Psoas muscle (tissue), 8 donors: ENCODE data around the gene SORCS3. TPM values are rescaled to one million over a fixed set of nuclear protein-coding genes. Genes with fewer than 3 reads are reported as not detected.

Experiments used
- ATAC-seq, 4 donors: fragments of 200-7000 bp; cut with Tn5 transposase; one replicate each; pipeline ENCODE4 v1.9.1; 2020; ENCODE audit warnings: moderate library complexity in 3 of 4, mild to moderate bottlenecking in 2 of 4
- DNase-seq, 2 donors: peaks; one replicate each; pipeline ENCODE4 v3.0.0-alpha.2; 2020
- H3K27ac ChIP-seq: fragments of 200-600 bp; one replicate; pipeline ENCODE4 v1.8.0; 2022
- H3K27me3 ChIP-seq, 3 donors: fragments of 200-600 bp in 1 of 3; one replicate each; pipeline versions ENCODE4 v1.6.1 to v1.8.0; 2013 to 2022; ENCODE audit warnings: low read length in 2 of 3, mild to moderate bottlenecking in 2 of 3, moderate library complexity in 1 of 3; ENCODE audit not compliant: insufficient read depth in 3 of 3
- H3K36me3 ChIP-seq, 2 donors: fragments of 200-600 bp in 1 of 2; one replicate each; pipeline versions ENCODE4 v1.6.1 to v1.8.0; 2013 to 2022; ENCODE audit warnings: low read depth in 1 of 2, mild to moderate bottlenecking in 1 of 2, moderate library complexity in 1 of 2; ENCODE audit not compliant: insufficient read depth in 1 of 2
- H3K4me1 ChIP-seq: fragments of 200-600 bp; one replicate; pipeline ENCODE4 v1.8.0; 2022
- H3K4me3 ChIP-seq: fragments of 200-600 bp; one replicate; pipeline ENCODE4 v1.8.0; 2022; ENCODE audit warnings: mild to moderate bottlenecking
- H3K9me3 ChIP-seq: fragments of 200-600 bp; one replicate; pipeline ENCODE4 v1.8.0; 2022
- WGBS, 3 donors: extraction: QIAGEN DNeasy Blood & Tissue Kit; methylation state at CpG; one replicate each; pipeline versions ENCODE4 v1.1.6 to v1.1.7; 2013; 5-methylcytosine and 5-hydroxymethylcytosine counted together
- intact Hi-C, 2 donors: fragments of 100-400 bp; cut with DNase I; formaldehyde crosslinking; loops; one replicate each; pipeline versions ENCODE4 v1.11.0 to v1.14.2; 2022
- polyA plus RNA-seq, 3 donors: library from polyadenylated mRNA; stranded (reverse); fragments of 200-250 nt; gene quantifications; one replicate each; pipeline ENCODE4 v1.2.3, GENCODE V29; 2013
- total RNA-seq, 4 donors: library from RNA; stranded (reverse); fragmentation: NEBNext Ultra II Directional in 2 of 4; extraction: Animal tissue kit (Norgen Biotek cat#: 25700) in 2 of 4; gene quantifications; one replicate each; pipeline versions ENCODE4 v1.2.1 to v1.2.4, GENCODE V29; 2021 to 2023
- TF ChIP-seq, protein P1 (sequence below): fragments of 200-600 bp; IDR thresholded peaks from one replicate; pipeline ENCODE4 v1.8.0; 2022; ENCODE audit warnings: antibody characterized with exemption
- donor health status: healthy with polysubstance abuse.
- donor health status: DM: no; HTN: no; CAD: no; lungs with moderate emphysema.
- donor health status: Bipolar disorder and iron deficiency.
- donor health status: healthy.
- donor health status: DM: yes; HTN: yes; CAD: no.
- donor health status: DM: no; HTN: no; CAD: no.
- donor health status: DM: no; HTN: no; CAD: no.
- donor health status: DM: yes; HTN: yes; CAD: no.

SORCS3 gene
- total and polyA plus RNA-seq, 7 donors, result 0.01 TPM; not detected in 6

DNA sequence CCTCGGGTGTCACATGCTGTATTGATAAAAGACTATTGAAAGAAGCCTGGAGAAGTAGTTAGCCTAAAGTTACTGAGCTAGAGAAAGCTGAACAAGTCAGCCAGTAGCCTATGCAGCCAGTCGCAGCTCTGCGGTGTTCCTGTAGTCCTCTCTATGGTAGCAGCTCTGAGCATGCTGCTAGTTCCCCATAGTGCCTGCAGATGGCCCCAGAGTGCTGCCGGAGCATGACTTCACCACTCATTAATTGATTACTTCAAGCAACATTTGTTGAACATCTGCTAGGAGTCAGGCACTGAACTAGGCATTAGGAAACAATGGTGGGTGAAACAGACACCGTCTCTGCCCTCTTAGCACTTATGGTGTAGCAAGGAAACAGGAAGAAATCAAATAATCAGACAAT lies 422.7 kb downstream of the SORCS3 start:
- Histone ChIP-seq H3K9me3 (no peaks in the 10 kb centered on the region), H3K36me3 (no peaks in the 10 kb centered on the region), H3K4me1 (no peaks in the 10 kb centered on the region), H3K27ac (no peak overlapping the region), H3K27me3 (no peaks in the 10 kb centered on the region), H3K4me3 (no peak overlapping the region)
- DNase-seq (no peak), ATAC-seq (peak in 1 of 4 donors; percentile 46)
- intact Hi-C loops, result no loop called here
- TF ChIP-seq, protein P1, sequence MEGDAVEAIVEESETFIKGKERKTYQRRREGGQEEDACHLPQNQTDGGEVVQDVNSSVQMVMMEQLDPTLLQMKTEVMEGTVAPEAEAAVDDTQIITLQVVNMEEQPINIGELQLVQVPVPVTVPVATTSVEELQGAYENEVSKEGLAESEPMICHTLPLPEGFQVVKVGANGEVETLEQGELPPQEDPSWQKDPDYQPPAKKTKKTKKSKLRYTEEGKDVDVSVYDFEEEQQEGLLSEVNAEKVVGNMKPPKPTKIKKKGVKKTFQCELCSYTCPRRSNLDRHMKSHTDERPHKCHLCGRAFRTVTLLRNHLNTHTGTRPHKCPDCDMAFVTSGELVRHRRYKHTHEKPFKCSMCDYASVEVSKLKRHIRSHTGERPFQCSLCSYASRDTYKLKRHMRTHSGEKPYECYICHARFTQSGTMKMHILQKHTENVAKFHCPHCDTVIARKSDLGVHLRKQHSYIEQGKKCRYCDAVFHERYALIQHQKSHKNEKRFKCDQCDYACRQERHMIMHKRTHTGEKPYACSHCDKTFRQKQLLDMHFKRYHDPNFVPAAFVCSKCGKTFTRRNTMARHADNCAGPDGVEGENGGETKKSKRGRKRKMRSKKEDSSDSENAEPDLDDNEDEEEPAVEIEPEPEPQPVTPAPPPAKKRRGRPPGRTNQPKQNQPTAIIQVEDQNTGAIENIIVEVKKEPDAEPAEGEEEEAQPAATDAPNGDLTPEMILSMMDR, result no peak
- WGBS, 3 donors, result 27 to 37% (median 32%) methylated on average over 5 of the region's 5 CpGs

DNA sequence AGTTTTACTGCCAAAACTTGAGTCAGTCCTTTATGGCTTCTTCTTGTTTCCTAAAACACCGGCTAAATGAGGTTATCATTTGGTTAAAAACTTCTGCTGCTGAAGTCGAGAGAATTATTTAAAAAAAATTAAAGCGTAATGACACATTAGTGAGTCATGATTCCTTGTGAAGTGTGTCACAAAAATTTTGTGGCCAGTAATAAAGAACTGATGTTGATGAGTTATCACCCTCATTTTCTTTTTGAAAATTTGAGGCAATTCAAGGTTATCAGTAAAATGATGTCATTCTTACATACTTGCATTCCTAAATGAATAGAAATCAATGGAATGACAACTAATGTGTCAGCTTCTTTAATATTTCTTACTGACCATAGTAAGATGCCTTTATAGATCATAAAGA lies 427.4 kb downstream of the SORCS3 start:
- WGBS, 3 donors, result 73 to 81% (median 79%) methylated on average over 3 of the region's 3 CpGs
- Histone ChIP-seq H3K27me3 (no peaks in the 10 kb centered on the region), H3K4me3 (no peak overlapping the region), H3K4me1 (no peaks in the 10 kb centered on the region), H3K9me3 (no peaks in the 10 kb centered on the region), H3K27ac (no peak overlapping the region), H3K36me3 (no peaks in the 10 kb centered on the region)
- TF ChIP-seq, protein P1, result no peak
- ATAC-seq (no peak), DNase-seq (no peak)
- intact Hi-C loops, result no loop called here

DNA sequence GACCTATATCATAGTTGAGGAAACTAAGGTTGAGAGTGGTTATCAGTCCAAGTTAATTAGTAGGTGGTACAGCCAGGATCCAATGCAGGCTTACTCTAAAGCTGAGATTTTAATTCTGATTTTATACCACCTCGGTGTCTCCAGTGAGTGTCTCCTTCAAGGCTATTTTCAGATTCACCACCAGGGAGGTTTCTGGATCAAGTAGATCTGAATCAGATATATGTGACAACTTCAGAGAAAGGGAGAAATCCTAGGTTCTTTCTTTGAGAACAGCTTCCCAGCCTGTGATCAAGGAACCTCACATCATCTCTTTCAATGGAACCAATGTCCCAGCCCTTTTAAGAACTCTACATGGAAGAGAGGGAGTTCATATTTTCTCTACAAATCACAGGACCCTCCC lies 429.2 kb downstream of the SORCS3 start:
- Histone ChIP-seq H3K4me3 (no peak overlapping the region), H3K36me3 (no peaks in the 10 kb centered on the region), H3K27me3 (no peaks in the 10 kb centered on the region), H3K9me3 (no peaks in the 10 kb centered on the region), H3K4me1 (no peaks in the 10 kb centered on the region), H3K27ac (no peak overlapping the region)
- no peak for ATAC-seq
- intact Hi-C loops, result no loop called here
- WGBS, 3 donors, result 62 to 70% (median 63%) methylated on average over 1 of the region's 1 CpG
- TF ChIP-seq, protein P1, result no peak
- no peak for DNase-seq

- Histone ChIP-seq H3K36me3 (no peaks in the 10 kb centered on the region), H3K4me3 (no peak overlapping the region), H3K27me3 (no peaks in the 10 kb centered on the region), H3K4me1 (no peaks in the 10 kb centered on the region), H3K27ac (no peak overlapping the region), H3K9me3 (no peaks in the 10 kb centered on the region)
- 9 to 18% (median 12%) methylated on average over 1 of the region's 1 CpG for WGBS, 3 donors
- no peak for DNase-seq
- intact Hi-C loops, result no loop called here
- TF ChIP-seq, protein P1, result no peak
- no peak for ATAC-seq
Observed at GRCh38 chr10:105070952-105071351, 429.9 kb downstream of the SORCS3 start.

DNA sequence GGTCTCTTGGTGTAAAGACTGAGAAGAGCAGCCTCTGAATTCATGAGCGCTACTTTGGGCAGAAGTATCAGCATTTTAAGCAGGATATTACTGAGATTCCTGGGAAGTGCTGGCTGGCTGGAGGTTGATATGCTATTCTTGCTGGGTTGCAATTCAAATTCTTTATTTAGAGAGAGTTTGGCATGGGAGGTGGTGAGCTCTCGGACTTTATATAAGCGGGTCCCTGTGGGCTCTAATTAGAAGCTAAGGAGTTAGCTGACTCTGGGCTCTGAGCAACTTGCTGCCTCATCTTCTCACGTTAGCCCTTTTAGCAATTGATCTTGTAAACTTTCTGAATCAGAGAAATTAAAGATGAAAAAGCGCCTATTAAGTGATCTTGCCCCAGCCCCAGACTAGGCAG lies 430.9 kb downstream of the SORCS3 start:
- no peaks in the 10 kb centered on the region for H3K9me3 ChIP-seq
- TF ChIP-seq, protein P1, result no peak
- intact Hi-C loops, result no loop called here
- 72 to 81% (median 76%) methylated on average over 5 of the region's 5 CpGs for WGBS, 3 donors
- ATAC-seq (no peak), DNase-seq (no peak)
- no peaks in the 10 kb centered on the region for H3K4me1 ChIP-seq
- H3K4me3 ChIP-seq, result no peak overlapping the region
- no peak overlapping the region for H3K27ac ChIP-seq
- no peaks in the 10 kb centered on the region for H3K36me3 ChIP-seq
- no peaks in the 10 kb centered on the region for H3K27me3 ChIP-seq
